T1000 (cell line): ENCODE measurements around the gene MYMK.

ENCODE experiments used
- DNase-seq: peaks from one replicate; lab custom pipeline; 2025; ENCODE audit warnings: mixed read lengths; lab: John Stamatoyannopoulos, UW

MYMK gene

GRCh38 chr9:133558191-133559126, 33.7 kb upstream of the MYMK start:
- no peak for DNase-seq

DNA sequence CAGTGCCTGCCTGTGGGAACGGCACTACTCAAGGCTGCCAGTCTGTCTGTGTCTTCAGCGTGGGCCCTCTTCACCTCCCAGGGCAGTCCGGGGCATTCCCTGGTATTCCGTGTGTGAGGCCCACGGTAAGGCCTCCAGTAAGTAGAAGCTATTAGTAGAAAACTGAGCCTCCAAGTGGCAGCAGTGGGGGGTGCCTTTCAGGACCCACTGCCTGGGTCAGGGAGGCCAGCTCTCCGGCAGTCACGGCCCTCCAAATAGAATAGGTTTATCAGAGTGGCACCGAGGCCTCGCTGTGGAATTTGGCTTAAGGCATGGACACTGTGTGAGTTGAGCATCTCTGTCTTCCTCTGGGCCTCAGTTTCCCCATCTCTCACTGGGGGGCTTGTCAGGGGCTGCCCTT, 32.8 kb upstream of the MYMK start:
- DNase-seq, result no peak

DNA sequence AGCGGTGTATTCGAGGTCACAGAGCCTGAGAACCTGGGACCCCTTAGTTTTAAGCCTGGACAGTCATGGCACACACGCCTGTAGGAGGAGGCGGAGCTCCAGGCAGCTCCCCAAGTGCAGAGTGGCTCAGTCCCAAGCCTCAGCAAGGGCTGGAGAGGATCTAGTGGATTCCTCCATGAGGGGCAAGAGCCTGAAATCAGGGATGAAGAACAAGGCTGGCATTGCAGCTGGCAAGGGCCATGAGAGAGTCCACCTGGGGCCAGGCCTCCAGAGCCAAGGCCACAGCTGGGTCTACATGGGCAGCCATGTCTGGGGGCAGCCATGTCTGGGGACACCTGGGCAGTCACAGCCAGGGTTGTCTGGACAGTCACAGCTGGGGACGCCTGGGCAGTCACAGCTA, 31.6 kb upstream of the MYMK start:
- no peak for DNase-seq

DNA sequence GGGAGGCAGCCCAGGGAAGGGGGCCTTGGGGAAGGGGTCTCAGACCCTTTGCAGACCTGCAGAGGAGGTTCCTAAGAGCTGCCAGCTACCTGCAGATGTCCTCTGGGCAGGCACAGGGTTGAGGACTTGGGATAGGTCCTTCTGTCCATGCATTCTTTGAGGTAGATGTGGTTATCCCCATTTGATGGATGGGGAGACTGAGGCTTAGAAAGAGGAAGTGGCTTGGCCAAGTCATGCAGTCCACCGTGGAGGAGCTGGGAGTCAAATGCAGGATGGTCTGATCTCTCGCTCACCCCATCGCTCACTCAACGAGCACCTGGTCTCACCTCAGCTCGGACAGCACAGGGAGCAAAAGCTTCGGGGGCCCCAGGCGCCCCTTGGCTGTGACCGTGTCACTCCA, 30.0 kb upstream of the MYMK start:
- DNase-seq, result no peak

- no peak for DNase-seq
Measured at GRCh38 chr9:133553973-133554713, 29.4 kb upstream of the MYMK start.

- DNase-seq, result no peak
Measured at GRCh38 chr9:133553123-133553522, 28.4 kb upstream of the MYMK start.

DNA sequence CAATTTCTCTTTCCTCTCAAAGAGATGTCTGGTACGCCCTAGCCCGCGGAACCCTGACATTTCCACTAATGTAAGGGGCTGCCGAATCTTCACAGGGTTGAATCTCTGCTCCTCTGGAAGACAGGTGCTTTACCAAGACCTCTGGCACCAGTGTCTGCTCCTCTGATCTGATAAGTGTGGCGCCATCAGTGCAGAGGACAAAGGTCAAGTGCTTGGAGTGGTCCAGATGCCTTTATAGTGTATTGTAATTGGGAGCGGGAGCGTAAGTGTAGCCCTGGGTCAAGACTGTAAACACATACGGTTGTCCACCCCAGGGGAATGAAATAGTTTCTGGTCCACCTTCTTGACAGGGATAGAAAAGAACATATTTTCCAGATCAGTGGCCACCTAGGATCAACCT, 27.5 kb upstream of the MYMK start:
- no peak for DNase-seq

- DNase-seq, result no peak
Measured at GRCh38 chr9:133551446-133551845, 26.7 kb upstream of the MYMK start.

GRCh38 chr9:133547116-133547515, 22.4 kb upstream of the MYMK start:
- no peak for DNase-seq

DNA sequence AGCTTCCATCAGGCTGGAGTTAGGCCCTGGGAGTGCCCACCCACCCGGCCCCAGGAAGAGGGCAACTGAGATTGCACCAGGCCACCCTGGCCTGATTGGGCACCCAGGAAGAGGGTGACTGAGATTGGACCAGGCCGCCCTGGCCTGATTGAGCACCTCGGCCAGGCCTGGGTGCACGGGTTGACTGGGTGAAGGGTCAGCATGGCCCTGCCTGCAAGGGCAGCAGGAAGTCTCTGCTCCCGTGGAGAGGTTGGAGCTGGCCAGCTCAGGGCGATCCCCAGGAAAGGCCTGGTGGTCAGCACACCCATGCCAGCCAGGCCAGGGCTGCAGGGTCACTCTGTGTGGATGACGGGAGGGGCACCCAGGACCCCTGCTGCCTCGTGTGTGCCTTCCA, 21.5 kb upstream of the MYMK start:
- DNase-seq, result no peak

GRCh38 chr9:133545494-133546286, 20.9 kb upstream of the MYMK start:
- no peak for DNase-seq

GRCh38 chr9:133543772-133544467, 19.2 kb upstream of the MYMK start:
- no peak for DNase-seq

- no peak for DNase-seq
Measured at GRCh38 chr9:133542002-133542401, 17.2 kb upstream of the MYMK start.

DNA sequence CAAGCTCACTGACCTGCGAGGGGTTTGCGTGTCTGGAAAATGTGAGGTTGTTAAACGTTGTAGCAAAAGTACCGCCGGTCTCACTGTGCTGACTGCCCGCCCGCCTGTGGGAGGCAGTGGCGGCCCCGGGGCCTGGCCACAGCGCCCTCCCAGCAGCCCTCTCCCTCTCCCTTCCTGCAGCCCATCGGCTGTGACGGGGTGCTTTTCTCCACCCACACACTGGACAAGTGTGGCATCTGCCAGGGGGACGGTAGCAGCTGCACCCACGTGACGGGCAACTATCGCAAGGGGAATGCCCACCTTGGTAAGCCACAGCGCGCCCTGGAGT, 15.9 kb upstream of the MYMK start:
- DNase-seq, result no peak

DNA sequence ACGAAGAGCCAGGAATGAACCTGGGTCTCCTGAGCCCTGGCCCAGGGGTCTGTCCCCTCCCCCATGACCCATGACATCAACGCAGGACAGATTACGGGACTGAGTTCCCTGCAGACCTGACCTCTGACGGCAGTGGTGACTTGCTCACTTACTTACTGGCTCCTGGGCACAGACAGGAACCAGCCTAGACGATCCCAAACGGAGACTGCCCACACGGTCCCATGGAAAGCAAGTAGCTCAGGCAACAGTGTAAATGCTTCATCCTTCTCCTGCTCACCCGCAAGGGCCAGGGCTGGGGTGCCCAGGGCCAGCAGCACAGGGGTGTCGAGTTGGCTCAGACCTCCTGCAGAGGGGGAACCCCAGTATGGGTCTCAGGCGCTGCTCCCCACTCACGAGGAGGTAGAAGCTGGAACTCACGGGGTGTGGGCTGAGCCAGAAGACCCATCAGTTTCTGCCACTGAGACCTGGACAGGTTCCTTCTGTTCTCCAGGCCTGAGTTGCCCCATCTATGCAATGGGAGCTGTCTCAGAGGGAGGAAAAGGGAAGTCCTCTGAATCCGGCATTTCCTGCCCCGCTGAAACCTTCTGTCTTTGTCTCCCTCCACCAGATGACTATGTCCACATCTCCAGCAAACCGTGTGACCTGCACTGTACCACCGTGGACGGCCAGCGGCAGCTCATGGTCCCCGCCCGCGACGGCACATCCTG, 15.4 kb upstream of the MYMK start:
- DNase-seq, result no peak

GRCh38 chr9:133538851-133539833, 14.4 kb upstream of the MYMK start:
- no peak for DNase-seq

- DNase-seq, result no peak
Measured at GRCh38 chr9:133538176-133538575, 13.4 kb upstream of the MYMK start.

GRCh38 chr9:133537257-133537656, 12.5 kb upstream of the MYMK start:
- no peak for DNase-seq

DNA sequence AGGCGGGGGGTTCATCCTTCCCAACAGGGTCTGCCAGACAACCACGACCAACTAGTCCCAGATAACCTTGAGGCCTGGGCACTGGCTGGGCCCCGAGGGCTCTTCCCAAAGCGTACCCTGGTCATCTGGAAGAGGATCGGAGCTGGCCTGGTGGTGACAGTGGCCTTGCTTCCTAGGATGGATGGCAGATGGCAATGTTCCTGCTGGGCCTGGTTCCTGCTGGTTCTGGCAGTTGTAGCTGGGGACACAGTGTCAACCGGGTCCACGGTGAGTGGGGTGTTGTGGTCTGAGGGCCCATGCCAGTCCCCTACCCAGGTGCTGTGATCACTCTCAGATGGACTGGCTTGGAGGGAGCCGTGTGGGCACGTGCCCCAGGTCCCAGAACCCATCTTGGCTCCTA, 11.8 kb upstream of the MYMK start:
- DNase-seq, result no peak

GRCh38 chr9:133536080-133536479, 11.3 kb upstream of the MYMK start:
- no peak for DNase-seq
